ENCODE measurements around the gene RFXAP.

Gene RFXAP

GRCh38 chr13:36820222-36820621, 1.2 kb downstream of the RFXAP start:
- no peaks in the 10 kb centered on the region for H3K27me3 ChIP-seq (ENCODE audit: control insufficient read depth, insufficient read depth, low read length)
- no peaks in the 10 kb centered on the region for H3K36me3 ChIP-seq (ENCODE audit: control insufficient read depth, insufficient read depth, low read length)
- H3K27ac ChIP-seq (ENCODE audit: low read depth, low read length) = no peak overlapping the region
- H3K9ac ChIP-seq (ENCODE audit: low read length) = peak overlapping the region; percentile 45
- H3K4me1 ChIP-seq (ENCODE audit: control insufficient read depth, insufficient read depth, low read length) = no peaks in the 10 kb centered on the region
- H3K4me3 ChIP-seq (ENCODE audit: low read length) = peak overlapping the region; percentile 84

- Histone ChIP-seq H3K4me1 (ENCODE audit: control insufficient read depth, insufficient read depth, low read length) (no peaks in the 10 kb centered on the region), H3K9ac (ENCODE audit: low read length) (no peak overlapping the region), H3K27me3 (ENCODE audit: control insufficient read depth, insufficient read depth, low read length) (no peaks in the 10 kb centered on the region), H3K27ac (ENCODE audit: low read depth, low read length) (no peak overlapping the region), H3K36me3 (ENCODE audit: control insufficient read depth, insufficient read depth, low read length) (peaks cover 3% of the 10 kb centered on the region), H3K4me3 (ENCODE audit: low read length) (no peak overlapping the region)
Observed at GRCh38 chr13:36822785-36823184, 3.8 kb downstream of the RFXAP start.

- H3K9ac ChIP-seq (ENCODE audit: low read length) = no peak overlapping the region
- peaks cover 3% of the 10 kb centered on the region for H3K36me3 ChIP-seq (ENCODE audit: control insufficient read depth, insufficient read depth, low read length)
- H3K4me3 ChIP-seq (ENCODE audit: low read length) = no peak overlapping the region
- no peaks in the 10 kb centered on the region for H3K27me3 ChIP-seq (ENCODE audit: control insufficient read depth, insufficient read depth, low read length)
- H3K4me1 ChIP-seq (ENCODE audit: control insufficient read depth, insufficient read depth, low read length) = no peaks in the 10 kb centered on the region
- H3K27ac ChIP-seq (ENCODE audit: low read depth, low read length) = no peak overlapping the region
Observed at GRCh38 chr13:36829753-36830152, 10.7 kb downstream of the RFXAP start.

- Histone ChIP-seq H3K36me3 (ENCODE audit: control insufficient read depth, insufficient read depth, low read length) (peaks cover 3% of the 10 kb centered on the region), H3K27me3 (ENCODE audit: control insufficient read depth, insufficient read depth, low read length) (no peaks in the 10 kb centered on the region), H3K4me1 (ENCODE audit: control insufficient read depth, insufficient read depth, low read length) (no peaks in the 10 kb centered on the region), H3K27ac (ENCODE audit: low read depth, low read length) (no peak overlapping the region), H3K4me3 (ENCODE audit: low read length) (no peak overlapping the region), H3K9ac (ENCODE audit: low read length) (no peak overlapping the region)
Observed at GRCh38 chr13:36831291-36831690, 12.3 kb downstream of the RFXAP start.

GRCh38 chr13:36834299-36834698, 15.3 kb downstream of the RFXAP start:
- Histone ChIP-seq H3K9ac (ENCODE audit: low read length) (no peak overlapping the region), H3K36me3 (ENCODE audit: control insufficient read depth, insufficient read depth, low read length) (no peaks in the 10 kb centered on the region), H3K4me1 (ENCODE audit: control insufficient read depth, insufficient read depth, low read length) (no peaks in the 10 kb centered on the region), H3K27me3 (ENCODE audit: control insufficient read depth, insufficient read depth, low read length) (no peaks in the 10 kb centered on the region), H3K27ac (ENCODE audit: low read depth, low read length) (no peak overlapping the region), H3K4me3 (ENCODE audit: low read length) (no peak overlapping the region)

GRCh38 chr13:36837354-36838092, 18.5 kb downstream of the RFXAP start:
- H3K4me3 ChIP-seq (ENCODE audit: low read length) = no peak overlapping the region
- H3K9ac ChIP-seq (ENCODE audit: low read length) = no peak overlapping the region
- H3K4me1 ChIP-seq (ENCODE audit: control insufficient read depth, insufficient read depth, low read length) = no peaks in the 10 kb centered on the region
- H3K27ac ChIP-seq (ENCODE audit: low read depth, low read length) = no peak overlapping the region
- H3K27me3 ChIP-seq (ENCODE audit: control insufficient read depth, insufficient read depth, low read length) = no peaks in the 10 kb centered on the region
- no peaks in the 10 kb centered on the region for H3K36me3 ChIP-seq (ENCODE audit: control insufficient read depth, insufficient read depth, low read length)

- H3K27ac ChIP-seq (ENCODE audit: low read depth, low read length) = no peak overlapping the region
- no peaks in the 10 kb centered on the region for H3K36me3 ChIP-seq (ENCODE audit: control insufficient read depth, insufficient read depth, low read length)
- no peaks in the 10 kb centered on the region for H3K4me1 ChIP-seq (ENCODE audit: control insufficient read depth, insufficient read depth, low read length)
- H3K4me3 ChIP-seq (ENCODE audit: low read length) = no peak overlapping the region
- no peak overlapping the region for H3K9ac ChIP-seq (ENCODE audit: low read length)
- no peaks in the 10 kb centered on the region for H3K27me3 ChIP-seq (ENCODE audit: control insufficient read depth, insufficient read depth, low read length)
Observed at GRCh38 chr13:36839281-36839680, 20.3 kb downstream of the RFXAP start.

DNA sequence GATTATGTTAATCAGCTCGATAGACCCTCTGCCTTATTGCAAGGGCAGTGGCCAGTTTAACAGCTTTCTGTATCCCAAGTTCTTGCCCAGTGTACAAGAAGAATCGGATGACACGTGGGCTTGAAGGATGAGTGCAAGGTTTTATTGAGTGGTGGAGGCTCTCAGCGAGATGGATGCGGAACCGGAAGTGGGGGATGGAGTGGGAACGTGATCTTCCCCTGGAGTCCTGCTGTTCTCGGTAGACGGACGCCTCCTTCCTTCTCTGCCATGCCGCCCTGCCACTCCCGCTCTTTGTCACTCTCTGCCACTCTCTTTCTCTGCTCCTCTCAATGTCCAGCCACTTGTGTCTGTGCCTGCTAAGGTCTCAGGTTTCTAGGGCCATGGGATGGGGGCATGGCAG, 21.0 kb downstream of the RFXAP start:
- Histone ChIP-seq H3K9ac (ENCODE audit: low read length) (no peak overlapping the region), H3K27ac (ENCODE audit: low read depth, low read length) (no peak overlapping the region), H3K4me3 (ENCODE audit: low read length) (no peak overlapping the region), H3K4me1 (ENCODE audit: control insufficient read depth, insufficient read depth, low read length) (no peaks in the 10 kb centered on the region), H3K27me3 (ENCODE audit: control insufficient read depth, insufficient read depth, low read length) (no peaks in the 10 kb centered on the region), H3K36me3 (ENCODE audit: control insufficient read depth, insufficient read depth, low read length) (no peaks in the 10 kb centered on the region)

GRCh38 chr13:36840718-36841250, 21.8 kb downstream of the RFXAP start:
- Histone ChIP-seq H3K4me1 (ENCODE audit: control insufficient read depth, insufficient read depth, low read length) (no peaks in the 10 kb centered on the region), H3K27me3 (ENCODE audit: control insufficient read depth, insufficient read depth, low read length) (no peaks in the 10 kb centered on the region), H3K27ac (ENCODE audit: low read depth, low read length) (no peak overlapping the region), H3K4me3 (ENCODE audit: low read length) (no peak overlapping the region), H3K9ac (ENCODE audit: low read length) (no peak overlapping the region), H3K36me3 (ENCODE audit: control insufficient read depth, insufficient read depth, low read length) (no peaks in the 10 kb centered on the region)

DNA sequence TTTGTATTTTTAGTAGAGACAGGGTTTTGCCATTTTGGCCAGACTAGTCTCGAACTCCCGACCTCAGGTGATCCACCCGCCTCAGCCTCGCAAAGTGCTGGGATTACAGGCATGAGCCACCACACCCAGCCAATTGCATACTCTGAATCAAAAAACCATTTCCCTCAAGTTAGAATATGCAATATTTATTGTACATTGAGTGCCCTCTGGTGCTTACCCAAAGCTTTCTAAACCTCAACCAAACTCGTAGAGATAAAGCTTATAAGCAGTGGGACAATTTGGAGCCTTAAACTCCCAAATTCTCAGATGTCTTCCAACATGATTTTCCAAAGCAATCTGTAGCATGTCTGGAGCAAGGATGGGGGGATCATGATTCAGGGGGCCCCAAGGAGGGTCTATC, 22.4 kb downstream of the RFXAP start:
- Histone ChIP-seq H3K36me3 (ENCODE audit: control insufficient read depth, insufficient read depth, low read length) (no peaks in the 10 kb centered on the region), H3K4me1 (ENCODE audit: control insufficient read depth, insufficient read depth, low read length) (no peaks in the 10 kb centered on the region), H3K27ac (ENCODE audit: low read depth, low read length) (no peak overlapping the region), H3K9ac (ENCODE audit: low read length) (no peak overlapping the region), H3K4me3 (ENCODE audit: low read length) (no peak overlapping the region), H3K27me3 (ENCODE audit: control insufficient read depth, insufficient read depth, low read length) (no peaks in the 10 kb centered on the region)

GRCh38 chr13:36847606-36848005, 28.6 kb downstream of the RFXAP start:
- Histone ChIP-seq H3K27ac (ENCODE audit: low read depth, low read length) (no peak overlapping the region), H3K27me3 (ENCODE audit: control insufficient read depth, insufficient read depth, low read length) (no peaks in the 10 kb centered on the region)

GRCh38 chr13:36848199-36848982, 29.4 kb downstream of the RFXAP start:
- no peak overlapping the region for H3K4me3 ChIP-seq (ENCODE audit: low read length)
- H3K4me1 ChIP-seq (ENCODE audit: control insufficient read depth, insufficient read depth, low read length) = no peaks in the 10 kb centered on the region
- no peak overlapping the region for H3K9ac ChIP-seq (ENCODE audit: low read length)
- no peak overlapping the region for H3K27ac ChIP-seq (ENCODE audit: low read depth, low read length)
- H3K27me3 ChIP-seq (ENCODE audit: control insufficient read depth, insufficient read depth, low read length) = no peaks in the 10 kb centered on the region
- no peaks in the 10 kb centered on the region for H3K36me3 ChIP-seq (ENCODE audit: control insufficient read depth, insufficient read depth, low read length)

More at GRCh38 chr13:36847606-36848005, 28.6 kb downstream of the RFXAP start:
- Histone ChIP-seq H3K4me3 (ENCODE audit: low read length) (no peak overlapping the region), H3K4me1 (ENCODE audit: control insufficient read depth, insufficient read depth, low read length) (no peaks in the 10 kb centered on the region), H3K9ac (ENCODE audit: low read length) (no peak overlapping the region), H3K36me3 (ENCODE audit: control insufficient read depth, insufficient read depth, low read length) (no peaks in the 10 kb centered on the region)

All from rectal smooth muscle tissue (tissue), 1 donor.